ENCODE measurements around the gene MTERF1. TPM values are rescaled to one million over a fixed set of nuclear protein-coding genes. Genes with fewer than 3 reads are reported as not detected.
"Not testable (repeated sequence)": the region's sequence is repeated elsewhere in the genome, so short reads cannot be mapped to it uniquely, and the experiment has no call there.

MTERF1 gene
- polyA plus RNA-seq, 1 donor = 22.7 TPM

DNA sequence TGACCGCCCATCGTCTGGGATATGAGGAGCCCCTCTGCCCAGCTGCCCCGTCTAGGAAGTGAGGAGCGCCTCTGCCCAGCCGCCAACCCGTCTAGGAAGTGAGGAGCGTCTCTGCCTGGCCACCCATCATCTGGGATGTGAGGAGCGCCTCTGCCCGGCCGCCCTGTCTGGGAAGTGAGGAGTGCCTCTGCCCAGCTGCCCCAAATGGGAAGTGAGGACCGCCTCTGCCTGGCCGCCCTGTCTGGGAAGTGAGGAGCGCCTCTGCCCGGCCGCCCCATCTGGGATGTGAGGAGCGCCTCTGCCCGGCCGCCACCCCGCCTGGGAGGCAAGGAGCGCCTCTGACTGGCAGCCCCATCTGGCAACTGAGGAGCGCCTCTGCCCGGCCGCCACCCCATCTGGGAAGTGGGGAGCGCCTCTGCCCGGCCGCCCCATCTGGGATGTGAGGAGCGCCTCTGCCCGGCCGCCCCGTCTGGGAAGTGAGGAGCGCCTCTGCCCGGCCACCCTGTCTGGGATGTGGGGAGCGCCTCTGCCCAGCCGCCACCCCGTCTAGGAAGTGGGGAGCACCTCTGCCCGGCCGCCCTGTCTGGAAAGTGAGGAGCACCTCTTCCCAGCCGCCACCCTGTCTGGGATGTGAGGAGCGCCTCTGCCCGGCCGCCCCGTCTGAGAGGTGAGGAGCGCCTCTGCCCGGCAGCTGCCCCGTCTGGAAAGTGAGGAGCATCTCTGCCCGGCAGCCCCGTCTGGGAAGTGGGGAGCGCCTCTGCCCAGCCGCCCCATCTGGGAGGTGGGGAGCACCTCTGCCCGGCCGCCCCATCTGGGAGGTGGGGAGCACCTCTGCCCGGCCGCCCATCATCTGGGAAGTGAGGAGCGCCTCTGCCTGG lies 7.1 kb upstream of the MTERF1 start:
- DNase-seq = not testable (repeated sequence)

DNA sequence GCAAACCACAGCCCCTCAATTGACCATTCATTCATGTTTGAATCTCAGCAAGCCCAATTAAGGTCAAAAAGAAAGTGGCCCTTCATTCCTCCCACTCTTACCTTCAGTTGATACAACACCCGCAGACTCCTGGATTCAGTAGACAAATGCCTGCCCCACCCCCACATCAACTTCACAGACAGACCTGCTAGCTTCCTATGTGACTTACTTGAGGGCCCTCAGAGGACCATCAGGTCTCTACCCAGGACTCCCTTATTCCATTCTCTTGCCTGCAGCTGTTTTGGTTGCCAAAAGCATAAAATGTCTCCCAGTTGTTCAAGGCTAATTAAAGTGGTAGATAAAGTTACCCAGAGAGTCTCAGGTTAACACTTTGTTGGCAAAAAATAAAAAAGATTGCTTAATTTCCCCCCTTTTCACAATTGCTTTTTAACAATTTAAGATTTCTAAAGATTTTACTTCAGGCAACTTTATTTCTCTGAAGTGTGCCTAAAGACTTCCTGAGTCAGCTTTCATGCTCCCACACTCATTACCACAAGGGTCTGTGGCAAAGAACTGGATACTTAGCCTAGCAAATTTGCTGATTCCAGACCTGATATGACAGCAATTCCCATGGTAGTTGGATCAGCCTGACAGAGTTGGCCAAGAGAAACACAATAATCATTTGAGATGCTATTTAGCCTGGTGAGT lies 3.3 kb upstream of the MTERF1 start:
- DNase-seq = no peak

DNA sequence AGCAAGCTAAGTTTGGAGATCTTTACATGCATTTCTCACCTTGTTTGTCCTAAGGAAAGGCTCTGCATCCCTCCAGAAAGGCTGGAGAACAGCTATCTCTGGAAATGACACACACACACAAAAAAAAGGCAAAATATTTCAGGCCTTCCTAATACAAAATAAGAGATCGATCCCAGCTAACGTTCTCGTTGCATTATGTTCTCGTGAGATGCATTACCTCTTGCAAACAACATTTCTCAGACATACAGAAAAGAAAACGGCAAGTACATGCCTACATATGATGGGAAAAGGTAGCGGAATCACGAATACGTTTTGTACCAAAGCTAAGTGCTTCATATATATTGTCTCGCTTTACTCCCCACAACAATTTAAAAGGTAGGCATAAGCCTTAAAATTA lies 488 bp downstream of the MTERF1 start:
- DNase-seq = no peak

DNA sequence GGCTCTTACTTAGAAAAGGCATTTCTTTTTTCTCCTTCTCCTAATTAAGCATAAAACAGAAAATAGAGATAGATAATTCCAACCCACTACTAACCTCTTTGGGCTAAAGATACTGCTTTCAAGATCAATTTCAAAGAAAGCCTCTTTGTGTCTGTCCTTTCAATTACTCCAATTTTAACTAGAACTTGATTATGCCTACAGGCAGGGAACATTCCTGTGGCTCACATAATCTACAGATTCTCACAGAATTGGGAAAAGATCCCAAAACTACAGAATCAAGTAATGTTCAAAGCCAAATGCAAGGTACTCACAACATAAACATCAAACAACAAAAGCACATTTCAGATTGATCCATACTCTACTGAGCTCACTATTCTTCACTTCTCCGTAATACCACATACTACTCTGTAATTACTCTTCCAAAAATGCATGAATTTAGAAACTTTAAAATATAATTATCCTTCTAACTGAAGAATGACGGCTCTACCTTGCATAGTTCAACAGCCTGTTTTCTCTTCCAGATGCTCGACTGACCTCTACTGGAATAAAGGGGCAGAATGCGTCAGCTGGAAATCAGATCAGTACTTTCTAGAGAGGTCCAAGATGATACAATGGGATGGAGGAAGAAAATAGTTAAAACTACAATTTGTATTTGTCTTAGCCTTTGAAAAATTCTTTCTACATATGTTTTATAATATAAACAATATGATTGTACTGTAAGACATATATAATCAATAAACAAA lies 3.9 kb downstream of the MTERF1 start:
- DNase-seq = no peak

DNA sequence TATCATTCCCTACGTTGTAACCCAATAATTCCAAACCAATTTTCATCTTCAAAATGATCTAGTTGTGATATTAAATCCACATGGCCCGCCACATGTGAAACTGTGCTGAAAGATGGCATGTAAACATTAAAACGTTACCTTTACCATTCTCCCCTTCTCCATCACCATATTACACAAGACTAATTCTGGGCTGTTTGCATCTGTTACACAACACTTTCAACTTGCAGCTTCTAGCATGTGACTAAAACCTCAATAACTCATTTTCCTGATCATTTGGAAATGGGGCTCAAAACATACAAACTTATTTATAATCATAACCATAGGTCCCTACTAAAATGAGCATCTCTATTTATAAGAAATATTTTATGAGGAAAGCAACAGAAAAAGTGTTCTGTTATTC lies 4.7 kb downstream of the MTERF1 start:
- DNase-seq = no peak

DNA sequence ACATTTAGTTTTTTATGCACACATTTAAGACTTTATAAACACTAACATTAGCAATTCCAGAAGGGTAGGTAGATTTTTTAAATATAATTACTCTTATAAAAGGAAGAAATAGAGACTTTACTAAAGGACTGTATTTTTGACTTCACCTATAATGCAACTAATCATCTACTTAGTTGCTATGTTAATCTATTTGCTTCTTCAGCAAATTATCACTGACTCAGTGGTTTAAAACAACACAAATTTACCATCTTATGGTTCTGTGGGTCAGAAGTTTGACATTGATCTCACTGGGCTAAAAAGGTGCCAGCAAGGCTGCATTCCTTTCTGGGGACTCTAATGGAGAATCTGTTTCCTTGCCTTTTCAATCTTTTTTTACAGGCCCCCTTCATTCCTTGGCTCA lies 7.6 kb downstream of the MTERF1 start:
- no peak for DNase-seq

DNA sequence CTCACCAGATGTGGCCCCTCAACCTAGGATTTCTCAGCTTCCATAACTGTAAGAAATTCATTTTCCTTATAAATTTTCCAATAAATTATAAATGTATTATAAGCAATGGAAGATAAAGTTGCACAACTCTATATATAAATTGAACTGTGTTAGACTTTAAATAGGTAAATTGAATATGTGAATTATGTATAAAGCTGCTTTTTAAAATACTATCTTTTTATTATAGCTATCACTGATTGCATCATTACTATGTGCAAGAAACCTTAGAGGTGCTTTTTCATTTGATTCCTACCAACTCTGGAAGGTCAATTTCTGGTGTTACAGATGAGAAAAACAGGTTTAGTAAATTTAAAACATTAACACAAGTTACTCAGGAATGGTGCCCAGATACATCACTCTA lies 8.4 kb downstream of the MTERF1 start:
- DNase-seq = no peak

DNA sequence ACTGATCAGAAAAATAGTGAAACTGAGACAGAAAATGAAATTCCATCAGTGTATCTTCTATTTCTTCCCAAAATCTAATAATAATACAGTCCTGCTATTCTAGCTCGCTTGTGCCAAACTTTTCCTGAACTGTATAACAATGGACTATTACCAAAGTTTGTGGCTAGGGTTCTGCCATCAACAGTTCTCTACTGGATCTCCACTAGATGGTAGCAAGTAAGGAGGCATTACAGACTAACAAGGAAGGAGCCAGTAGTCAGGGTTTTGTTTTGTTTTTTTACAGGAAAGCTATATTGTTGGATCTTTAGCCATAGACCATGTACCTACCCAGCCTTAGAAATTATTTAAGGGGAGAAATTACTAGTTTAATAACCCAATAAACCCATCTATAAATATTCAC lies 10.8 kb downstream of the MTERF1 start:
- no peak for DNase-seq

DNA sequence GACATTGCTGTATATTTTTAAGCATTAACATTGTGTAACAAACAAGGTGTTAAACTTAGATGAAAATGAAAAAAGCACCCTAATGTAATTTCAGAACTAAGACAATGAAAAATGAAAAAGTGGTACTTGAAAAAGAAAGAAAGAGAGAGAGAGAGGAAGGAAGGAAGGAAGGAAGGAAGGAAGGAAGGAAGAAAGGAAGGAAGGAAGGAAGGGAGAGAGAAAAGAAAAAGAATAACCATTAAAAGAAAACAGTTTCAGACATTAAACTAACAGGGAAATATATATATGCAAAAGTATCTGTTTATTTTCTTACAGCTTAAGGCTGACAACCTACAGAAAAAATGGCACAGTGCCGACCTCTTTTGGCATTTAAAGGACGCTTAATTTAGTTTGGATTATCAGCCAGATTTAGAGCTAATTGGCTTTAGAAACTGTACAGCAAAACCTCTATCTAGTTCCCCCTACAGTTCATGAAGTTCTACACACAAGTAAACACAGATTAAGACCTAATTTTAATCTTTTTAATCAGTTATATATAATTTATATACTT lies 13.8 kb downstream of the MTERF1 start:
- no peak for DNase-seq

DNA sequence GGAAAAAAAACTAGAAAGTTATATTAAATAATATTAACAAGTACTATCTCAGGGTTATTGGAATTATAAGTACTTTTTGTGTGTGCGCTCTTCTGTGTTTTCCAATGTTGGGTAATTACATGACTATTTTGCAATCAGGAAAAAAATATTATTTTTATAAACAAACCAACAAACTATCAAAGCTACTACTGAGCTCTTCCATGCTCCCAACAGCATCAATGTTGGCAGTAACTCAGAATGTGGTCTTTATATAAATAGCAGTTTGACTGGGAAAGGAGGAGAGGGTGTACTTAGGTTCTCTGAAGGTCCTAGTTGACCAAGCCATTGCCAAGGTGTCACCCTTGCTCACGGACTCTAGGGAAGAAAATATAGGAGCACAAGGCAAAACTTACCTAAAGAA lies 15.0 kb downstream of the MTERF1 start:
- no peak for DNase-seq

DNA sequence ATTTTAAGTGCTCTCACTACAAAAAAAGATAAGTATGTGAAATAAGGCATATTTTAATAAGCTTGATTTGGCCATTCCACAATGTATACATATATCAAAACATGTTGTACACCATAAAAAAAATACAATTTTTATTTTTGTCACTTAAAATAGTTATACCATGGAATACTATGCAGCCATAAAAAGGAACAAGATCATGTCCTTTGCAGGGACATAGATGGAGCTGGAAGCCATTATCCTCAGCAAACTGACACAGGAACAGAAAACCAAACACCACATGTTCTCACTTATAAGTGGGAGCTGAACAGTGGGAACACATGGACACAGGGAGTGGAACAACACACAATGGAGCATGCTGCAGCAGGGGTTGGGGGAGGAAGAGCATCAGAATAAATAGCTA lies 15.9 kb downstream of the MTERF1 start:
- not testable (repeated sequence) for DNase-seq

DNA sequence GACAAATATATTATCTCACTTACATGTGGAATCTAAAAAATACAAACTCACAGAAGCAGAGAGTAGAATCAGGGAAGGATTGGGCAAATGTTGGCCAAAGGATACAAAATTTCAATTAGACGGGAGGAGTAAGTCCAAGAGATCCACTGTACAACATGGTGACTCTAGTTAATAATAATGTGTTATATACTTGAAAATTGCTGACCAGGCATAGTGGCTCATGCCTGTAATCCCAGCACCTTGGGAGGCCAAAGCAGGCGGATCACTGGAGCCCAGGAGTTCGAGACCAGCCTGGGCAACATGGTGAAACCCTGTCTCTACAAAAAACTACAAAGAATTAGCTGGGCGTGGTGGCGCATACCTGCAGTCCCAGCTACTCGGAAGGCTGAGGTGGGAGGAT lies 16.4 kb downstream of the MTERF1 start:
- DNase-seq = no peak

DNA sequence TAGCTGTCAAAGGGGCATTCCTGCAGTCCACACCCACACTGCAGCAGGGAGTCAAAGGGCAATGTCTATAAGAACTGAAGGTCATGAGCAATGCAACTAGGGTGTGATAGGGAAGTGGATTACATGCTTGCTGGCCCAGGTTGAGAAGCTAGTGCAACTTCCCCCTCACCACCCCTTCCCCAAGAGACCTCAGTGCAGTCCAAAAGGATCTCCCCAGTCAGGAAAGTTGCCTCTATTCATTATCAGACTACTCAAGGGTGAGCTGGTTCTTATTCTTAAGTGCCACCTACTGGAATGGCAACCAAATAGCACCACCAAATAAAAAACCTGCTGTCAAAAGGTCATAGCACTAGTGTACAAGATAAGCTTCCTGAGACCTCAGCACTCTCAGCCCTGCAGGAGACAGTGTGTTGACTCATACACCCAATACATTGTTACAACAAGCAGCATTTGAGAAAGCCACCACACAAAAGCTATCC lies 28.2 kb downstream of the MTERF1 start:
- DNase-seq = no peak

DNA sequence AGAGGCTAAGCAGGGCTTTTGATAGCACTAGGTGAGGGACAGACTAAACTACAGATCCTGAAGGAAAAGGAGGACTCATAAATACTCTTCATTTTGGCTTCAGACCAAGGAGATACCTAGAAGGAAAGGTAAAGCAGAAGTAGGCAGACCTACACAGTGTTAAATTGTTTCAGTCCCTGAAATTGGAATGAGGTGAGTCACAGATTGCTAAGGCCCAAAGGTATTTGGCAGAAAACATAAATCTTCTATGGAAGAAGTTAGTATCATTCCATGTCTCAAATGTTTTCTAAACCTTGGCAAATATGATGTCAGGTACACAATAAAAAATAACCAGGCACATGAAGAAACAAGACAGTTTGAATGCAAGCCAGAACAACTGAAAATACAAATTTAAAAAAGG lies 30.0 kb downstream of the MTERF1 start:
- DNase-seq = no peak

DNA sequence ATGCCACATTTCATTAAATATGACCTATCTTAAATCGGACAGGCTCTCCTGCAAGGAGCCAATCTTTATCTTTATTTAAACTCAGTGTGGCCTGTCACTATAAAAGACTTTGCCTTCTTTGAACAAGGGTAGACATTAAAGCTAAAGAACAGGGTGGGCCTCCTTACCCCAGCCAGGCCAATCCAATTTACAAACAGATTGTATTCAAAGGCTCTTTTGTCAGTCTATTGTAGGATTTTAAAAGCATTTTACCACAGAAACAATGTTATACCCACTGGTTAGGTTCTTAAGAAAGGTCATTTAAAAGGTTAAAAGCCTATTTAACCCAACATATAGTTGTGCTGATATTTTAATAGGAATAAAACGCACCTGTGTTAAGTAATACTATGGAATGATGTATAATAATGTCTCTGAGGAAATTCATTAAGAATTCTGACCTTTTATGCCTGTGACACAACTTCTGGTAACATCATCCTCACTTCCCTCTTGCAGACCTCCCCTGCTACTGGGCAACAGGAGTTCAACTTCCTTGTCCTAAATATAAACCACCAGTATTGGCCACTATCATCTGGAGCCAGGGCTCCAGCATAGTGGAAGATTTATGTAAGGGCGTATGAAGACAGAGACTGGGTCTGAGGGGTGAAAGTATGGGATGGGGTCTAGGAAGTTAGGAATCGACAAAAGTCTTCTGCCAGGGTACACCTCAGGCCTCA lies 32.5 kb downstream of the MTERF1 start:
- DNase-seq = no peak

DNA sequence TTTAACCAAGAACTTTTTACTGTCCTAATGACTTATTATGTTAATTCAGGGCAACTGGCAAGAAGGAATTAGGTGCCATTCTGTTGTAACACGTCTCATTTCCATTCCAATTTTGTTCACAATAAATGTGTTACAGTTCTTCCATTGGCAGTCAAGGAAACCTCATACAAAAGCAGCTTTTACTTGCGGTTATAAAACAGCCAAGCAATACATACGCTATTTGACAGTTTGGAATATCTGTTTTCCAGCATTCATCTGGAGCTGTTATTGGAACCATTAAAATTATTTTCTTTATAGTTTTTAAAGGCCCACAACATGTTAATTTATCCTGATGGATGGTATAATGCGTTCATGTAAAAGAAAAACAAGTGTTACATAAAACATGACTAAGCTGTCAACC lies 33.3 kb downstream of the MTERF1 start:
- DNase-seq = no peak

DNA sequence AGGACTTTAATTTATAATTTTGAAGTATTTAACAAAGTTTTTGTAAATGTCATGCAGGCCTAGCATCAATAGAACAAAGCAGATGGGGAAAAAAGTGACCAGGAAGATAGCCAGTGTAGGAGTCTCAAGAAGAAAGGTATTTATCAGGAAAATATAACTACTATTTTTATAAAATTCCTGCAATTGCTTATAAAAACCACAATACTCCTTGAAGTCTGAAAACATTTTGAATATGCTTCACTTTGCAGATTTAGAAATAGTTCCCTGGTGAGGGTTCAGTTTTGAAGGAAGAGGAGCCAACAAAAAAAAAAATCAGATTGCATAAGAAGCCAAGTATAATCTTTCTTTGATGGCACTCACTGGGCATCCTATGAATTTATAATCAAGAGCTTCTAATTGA lies 34.1 kb downstream of the MTERF1 start:
- DNase-seq = no peak

DNA sequence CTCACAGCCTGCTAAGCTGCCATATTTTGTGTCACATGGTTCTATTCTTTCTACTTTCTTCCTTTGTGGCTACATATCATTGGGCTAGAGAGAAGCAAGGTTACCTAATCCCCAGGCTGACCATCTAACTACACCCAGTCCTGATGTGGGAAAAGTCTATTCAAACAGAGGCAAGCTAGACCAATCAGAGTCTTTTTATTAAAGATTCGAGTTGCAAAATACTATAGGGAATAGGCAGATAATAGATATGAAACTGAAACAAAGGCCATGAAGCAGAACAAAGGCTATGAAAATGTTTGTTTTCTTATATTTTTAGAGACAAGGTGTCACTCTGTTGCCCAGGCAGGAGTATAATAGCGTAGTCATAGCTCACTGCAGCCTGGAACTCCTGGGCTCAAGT lies 36.7 kb downstream of the MTERF1 start:
- no peak for DNase-seq

DNA sequence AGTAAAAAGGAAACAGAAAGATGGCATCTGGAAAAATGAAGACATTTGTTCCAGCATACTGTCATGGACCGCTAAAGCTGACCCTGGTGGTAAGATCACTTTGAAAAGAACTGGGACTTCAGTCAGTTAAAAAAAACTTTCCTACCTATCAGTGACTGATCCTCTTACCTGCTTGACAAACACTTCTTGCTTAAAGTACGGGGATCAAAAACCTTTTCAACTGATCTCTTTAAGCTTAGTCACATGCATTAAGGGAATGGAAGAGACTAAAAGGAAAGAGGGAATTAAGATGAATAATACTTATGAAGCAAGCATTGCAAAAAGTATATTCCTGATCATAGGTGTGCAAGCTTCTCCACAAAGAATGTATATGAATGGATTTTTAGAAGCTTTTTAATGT lies 42.1 kb downstream of the MTERF1 start:
- DNase-seq = no peak

DNA sequence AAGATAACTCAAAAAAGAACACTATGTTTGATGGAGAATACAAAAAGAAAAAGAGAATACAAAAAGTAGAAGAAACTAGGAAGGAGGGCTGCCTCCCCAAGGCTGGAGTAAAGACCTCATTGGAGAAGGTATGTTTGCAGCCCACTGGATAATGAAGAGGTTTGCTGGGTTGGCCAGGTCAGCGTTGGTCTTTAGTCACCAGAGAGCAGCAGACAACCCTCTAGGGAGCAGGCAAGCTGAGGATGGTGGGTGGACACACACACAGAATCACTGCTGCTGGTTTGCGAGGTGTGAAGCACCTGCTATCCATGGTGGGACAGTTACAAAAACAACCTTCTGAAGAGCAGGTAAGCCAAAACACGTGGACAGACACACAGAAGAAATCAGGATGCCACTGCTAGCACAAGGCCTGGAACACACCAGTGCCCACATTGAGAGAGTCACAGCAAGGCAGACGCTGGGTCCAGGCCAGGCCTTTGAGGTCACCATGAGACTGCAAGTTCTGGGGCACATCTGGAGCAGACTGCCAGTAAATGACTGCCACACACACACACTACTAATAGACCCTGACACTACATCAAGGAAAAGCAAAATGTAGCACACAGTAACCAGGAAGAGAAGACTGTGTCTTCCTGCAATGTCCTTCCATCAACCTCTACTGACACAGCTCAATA lies 43.0 kb downstream of the MTERF1 start:
- DNase-seq = no peak

DNA sequence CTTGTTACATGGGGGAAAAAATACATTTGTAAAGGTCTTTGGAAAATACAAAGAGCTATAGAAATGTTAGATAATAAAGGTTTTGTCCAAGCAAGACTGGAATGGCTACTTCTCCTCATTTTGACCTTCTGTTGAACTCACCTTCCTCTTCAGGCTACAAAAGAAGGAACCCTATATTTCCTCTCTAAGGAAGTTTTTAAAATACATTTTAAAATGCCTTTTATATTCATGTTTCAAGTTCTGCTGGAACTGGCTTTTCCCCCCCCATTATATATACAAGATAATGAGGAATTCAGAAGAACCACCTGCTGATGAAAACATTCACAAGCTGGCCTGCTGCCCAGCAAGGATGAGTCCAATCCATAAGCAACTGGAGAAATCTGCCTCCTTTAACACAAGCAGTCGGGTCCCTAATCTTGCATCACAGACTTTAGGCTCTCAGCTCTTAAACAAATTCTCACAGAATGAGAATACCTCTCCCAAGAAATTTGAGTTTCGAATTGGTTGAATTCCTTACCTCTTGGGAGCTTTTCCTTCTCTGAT lies 44.6 kb downstream of the MTERF1 start:
- DNase-seq = no peak

All from left kidney (tissue), 2 donors.